Esophagus squamous epithelium (tissue), 4 donors: ENCODE data around the gene DOC2B.

Source experiments
- CTCF ChIP-seq, 6 experiments: fragments of 450-650 bp in 4 of 6; fragments of 200-600 bp in 2 of 6; sonication (generic) in 2 of 6; IDR thresholded peaks; one replicate each; pipeline ENCODE4 v1.5.1; 2016 to 2019; ENCODE audit warnings: antibody characterized with exemption in 6 of 6, mild to moderate bottlenecking in 4 of 6, moderate library complexity in 4 of 6
- POLR2A ChIP-seq, 4 donors: fragments of 450-650 bp; IDR thresholded peaks; one replicate each; pipeline ENCODE4 v1.6.1; 2017; ENCODE audit warnings: antibody characterized with exemption in 4 of 4, mild to moderate bottlenecking in 4 of 4, moderate library complexity in 3 of 4

DNA sequence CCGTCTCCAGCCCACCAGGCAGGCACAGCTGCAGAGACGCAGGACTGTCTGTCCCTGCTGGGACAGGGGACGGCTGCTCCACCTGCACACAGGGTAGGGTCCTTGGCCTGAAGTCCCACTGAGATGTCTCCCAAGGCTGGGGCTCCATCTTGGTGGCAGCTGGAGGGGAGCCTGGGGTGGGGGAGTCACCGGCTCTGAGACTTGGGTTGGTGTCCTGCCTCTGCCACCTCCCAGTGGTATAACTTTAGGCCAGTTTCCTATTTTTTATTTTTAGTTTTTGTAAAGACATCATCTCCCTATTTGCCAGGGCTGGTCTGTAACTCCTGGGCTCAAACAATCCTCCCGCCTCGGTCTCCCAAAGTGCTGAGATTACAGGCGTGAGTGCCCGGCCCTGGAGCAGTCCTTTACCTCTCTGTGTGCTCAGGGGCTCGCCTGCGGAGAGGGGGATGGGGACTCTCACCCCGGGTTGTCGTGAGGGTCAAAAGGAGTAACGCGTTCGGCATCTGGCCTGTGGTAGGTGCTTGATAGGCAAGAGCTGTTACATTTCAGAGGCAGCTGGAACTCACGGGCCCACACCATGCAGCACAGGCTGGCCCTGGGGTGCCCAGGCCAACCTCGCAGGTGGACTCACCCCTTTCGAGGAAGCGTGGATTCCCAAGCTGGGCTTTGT, 46.6 kb upstream of the DOC2B start:
- no peak for TF ChIP-seq CTCF (IDR thresholded peaks at IDR 0.05)
- no peak for TF ChIP-seq POLR2A (IDR thresholded peaks at IDR 0.05)
